ENCODE measurements around the gene SEC14L5.
A peak's percentile ranks its signal among the peaks of the same experiment; 100 is the strongest.

The SEC14L5 gene

GRCh38 chr16:4918781-4919251 is 39.3 kb upstream of the SEC14L5 start:
- DNase-seq: no peak
- no peak overlapping the region for H3K4me3 ChIP-seq (ENCODE audit: low read depth, low read length)
- H3K9me3 ChIP-seq (ENCODE audit: severe bottlenecking): no peaks in the 10 kb centered on the region
- no peaks in the 10 kb centered on the region for H3K27me3 ChIP-seq (ENCODE audit: insufficient read depth, low read depth, severe bottlenecking)
- H3K36me3 ChIP-seq: no peaks in the 10 kb centered on the region
- no peak overlapping the region for H3K27ac ChIP-seq
- TF ChIP-seq, protein P1, sequence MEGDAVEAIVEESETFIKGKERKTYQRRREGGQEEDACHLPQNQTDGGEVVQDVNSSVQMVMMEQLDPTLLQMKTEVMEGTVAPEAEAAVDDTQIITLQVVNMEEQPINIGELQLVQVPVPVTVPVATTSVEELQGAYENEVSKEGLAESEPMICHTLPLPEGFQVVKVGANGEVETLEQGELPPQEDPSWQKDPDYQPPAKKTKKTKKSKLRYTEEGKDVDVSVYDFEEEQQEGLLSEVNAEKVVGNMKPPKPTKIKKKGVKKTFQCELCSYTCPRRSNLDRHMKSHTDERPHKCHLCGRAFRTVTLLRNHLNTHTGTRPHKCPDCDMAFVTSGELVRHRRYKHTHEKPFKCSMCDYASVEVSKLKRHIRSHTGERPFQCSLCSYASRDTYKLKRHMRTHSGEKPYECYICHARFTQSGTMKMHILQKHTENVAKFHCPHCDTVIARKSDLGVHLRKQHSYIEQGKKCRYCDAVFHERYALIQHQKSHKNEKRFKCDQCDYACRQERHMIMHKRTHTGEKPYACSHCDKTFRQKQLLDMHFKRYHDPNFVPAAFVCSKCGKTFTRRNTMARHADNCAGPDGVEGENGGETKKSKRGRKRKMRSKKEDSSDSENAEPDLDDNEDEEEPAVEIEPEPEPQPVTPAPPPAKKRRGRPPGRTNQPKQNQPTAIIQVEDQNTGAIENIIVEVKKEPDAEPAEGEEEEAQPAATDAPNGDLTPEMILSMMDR (IDR thresholded peaks at IDR 0.05; ENCODE audit: low read depth, low read length): no peak

- Histone ChIP-seq H3K36me3 (no peaks in the 10 kb centered on the region), H3K9me3 (ENCODE audit: severe bottlenecking) (no peaks in the 10 kb centered on the region), H3K27ac (no peak overlapping the region), H3K4me3 (ENCODE audit: low read depth, low read length) (no peak overlapping the region), H3K27me3 (ENCODE audit: insufficient read depth, low read depth, severe bottlenecking) (no peaks in the 10 kb centered on the region)
- TF ChIP-seq, protein P1 (IDR thresholded peaks at IDR 0.05; ENCODE audit: low read depth, low read length): no peak
- DNase-seq: no peak
Observed at GRCh38 chr16:4920826-4921225, 37.3 kb upstream of the SEC14L5 start.

DNA sequence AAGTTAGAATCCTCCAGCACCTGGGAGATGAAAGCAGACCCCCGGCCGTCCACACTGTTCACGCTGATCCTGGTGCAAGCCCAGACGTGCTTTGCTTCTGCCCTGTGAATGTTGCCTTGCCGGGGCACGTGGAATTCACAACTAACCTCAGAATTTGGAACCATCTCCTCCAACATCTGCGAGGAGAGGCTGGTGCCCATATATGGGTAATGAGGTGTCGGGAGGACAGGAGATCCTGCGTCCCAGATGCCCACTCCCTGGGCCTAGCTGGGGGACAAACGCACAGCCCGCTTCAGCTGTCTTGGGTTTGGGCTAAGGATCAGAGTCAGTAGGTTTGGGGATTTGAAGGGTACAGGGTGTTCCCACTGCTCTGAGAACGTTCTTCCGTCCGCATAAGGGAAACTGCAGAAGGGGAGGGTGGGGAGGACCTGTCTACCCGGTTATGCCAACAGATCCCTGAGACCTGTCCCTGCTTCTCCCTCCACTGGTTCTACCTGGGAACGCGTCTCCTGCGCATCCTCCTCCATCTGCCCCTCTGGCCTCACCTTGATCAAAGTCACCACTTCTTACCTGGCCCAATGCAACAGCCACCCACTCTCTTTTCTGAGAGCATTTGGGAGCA is 35.3 kb upstream of the SEC14L5 start:
- Histone ChIP-seq H3K36me3 (no peaks in the 10 kb centered on the region), H3K9me3 (ENCODE audit: severe bottlenecking) (peaks cover 12% of the 10 kb centered on the region), H3K27me3 (ENCODE audit: insufficient read depth, low read depth, severe bottlenecking) (no peaks in the 10 kb centered on the region), H3K4me3 (ENCODE audit: low read depth, low read length) (no peak overlapping the region), H3K27ac (no peak overlapping the region)
- TF ChIP-seq, protein P1 (IDR thresholded peaks at IDR 0.05; ENCODE audit: low read depth, low read length): 0 out of 2 replicates have a peak, but pooled peaks have one; percentile 9
- DNase-seq: no peak

DNA sequence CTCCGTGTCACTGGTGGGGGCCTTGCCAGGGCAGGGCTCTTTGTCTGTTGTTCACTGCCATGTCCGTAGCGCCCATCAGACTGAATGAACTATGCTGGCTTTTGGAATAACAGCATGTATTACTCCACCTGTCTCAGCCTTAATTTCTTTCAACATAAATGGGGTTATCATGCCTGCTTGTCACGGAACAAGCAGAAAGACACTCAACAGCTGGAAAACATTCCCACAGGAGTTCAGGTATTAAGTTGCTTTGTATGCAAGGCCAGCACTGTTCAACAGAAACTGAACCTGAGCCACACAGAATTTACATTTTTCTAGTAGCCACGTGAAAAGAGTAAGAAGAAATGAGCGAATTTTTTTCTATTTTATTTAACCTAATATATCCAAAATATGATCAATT is 34.3 kb upstream of the SEC14L5 start:
- TF ChIP-seq, protein P1 (IDR thresholded peaks at IDR 0.05; ENCODE audit: low read depth, low read length): no peak

DNA sequence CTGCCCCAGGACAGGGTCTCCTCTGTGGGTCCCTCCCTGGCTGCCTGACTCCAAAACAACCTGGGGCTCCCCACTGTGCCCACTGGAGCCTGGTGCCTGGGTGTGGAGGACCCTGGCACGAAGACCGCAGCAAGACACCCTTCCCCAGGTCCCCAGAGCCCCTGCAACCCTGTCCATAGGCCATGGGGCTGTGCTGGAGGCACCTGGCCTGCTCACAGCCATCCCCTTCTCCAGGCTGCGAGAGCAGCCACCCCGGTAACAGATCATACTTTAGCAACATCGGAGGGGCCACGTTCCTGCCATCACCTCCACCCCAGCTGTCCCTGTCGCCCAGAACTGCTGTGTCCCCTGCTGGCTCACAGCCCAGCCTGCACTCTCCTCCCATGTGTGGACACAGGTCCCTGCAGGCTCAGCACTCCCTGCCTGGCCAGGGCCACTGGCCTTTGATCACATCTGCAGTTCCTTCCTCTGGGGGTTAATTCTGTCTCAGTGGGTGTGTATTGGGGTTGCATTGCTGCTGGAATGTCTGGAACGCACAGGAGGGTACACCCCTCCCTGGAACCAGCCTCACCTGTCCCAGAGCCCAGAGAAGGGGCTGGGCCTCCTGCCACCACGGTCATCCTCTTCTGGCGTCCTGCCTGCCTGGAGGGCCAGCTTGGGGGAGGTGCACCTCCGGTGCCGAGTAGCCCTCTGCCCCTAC is 33.4 kb upstream of the SEC14L5 start:
- Histone ChIP-seq H3K27ac (no peak overlapping the region), H3K36me3 (no peaks in the 10 kb centered on the region), H3K27me3 (ENCODE audit: insufficient read depth, low read depth, severe bottlenecking) (no peaks in the 10 kb centered on the region), H3K4me3 (ENCODE audit: low read depth, low read length) (no peak overlapping the region), H3K9me3 (ENCODE audit: severe bottlenecking) (peaks cover 16% of the 10 kb centered on the region)
- no peak for DNase-seq
- TF ChIP-seq, protein P1 (IDR thresholded peaks at IDR 0.05; ENCODE audit: low read depth, low read length): no peak

More for the DNA sequence above, 34.3 kb upstream of the SEC14L5 start:
- DNase-seq: no peak
- H3K9me3 ChIP-seq (ENCODE audit: severe bottlenecking): peaks cover 16% of the 10 kb centered on the region
- H3K27ac ChIP-seq: no peak overlapping the region
- no peak overlapping the region for H3K4me3 ChIP-seq (ENCODE audit: low read depth, low read length)
- H3K36me3 ChIP-seq: no peaks in the 10 kb centered on the region
- H3K27me3 ChIP-seq (ENCODE audit: insufficient read depth, low read depth, severe bottlenecking): no peaks in the 10 kb centered on the region

Measured in WERI-Rb-1 (cell line).